Ovary (tissue), 9 donors: ENCODE data around the gene PDSS2. TPM values are rescaled to one million over a fixed set of nuclear protein-coding genes. Genes with fewer than 3 reads are reported as not detected.

Experiments
- DNase-seq, 5 donors: peaks; one replicate each; pipeline ENCODE4 v3.0.0-alpha.2; 2019 to 2020
- H3K27ac ChIP-seq, 2 donors: fragments of 200-600 bp; one replicate each; pipeline versions ENCODE4 v1.5.1 to v1.8.0; 2019 to 2022
- H3K27me3 ChIP-seq: fragments of 200-600 bp; one replicate; pipeline ENCODE4 v1.8.0; 2022
- H3K36me3 ChIP-seq: fragments of 200-600 bp; sonication (generic); one replicate; pipeline ENCODE4 v1.5.1; 2019
- H3K4me1 ChIP-seq: one replicate; pipeline ENCODE4 v1.8.1; 2013; ENCODE audit warnings: mild to moderate bottlenecking, moderate library complexity; ENCODE audit not compliant: insufficient read depth
- H3K4me3 ChIP-seq: fragments of 200-600 bp; sonication (generic); one replicate; pipeline ENCODE4 v1.5.1; 2017
- H3K9me3 ChIP-seq, 2 donors: fragments of 200-600 bp in 1 of 2; sonication (generic) in 1 of 2; one replicate each; pipeline versions ENCODE4 v1.5.1 to v1.8.1; 2013 to 2019; ENCODE audit warnings: mild to moderate bottlenecking in 1 of 2, moderate library complexity in 1 of 2
- CTCF ChIP-seq, 3 donors: fragments of 450-650 bp in 2 of 3; fragments of 200-600 bp in 1 of 3; IDR thresholded peaks; one replicate each; pipeline versions ENCODE4 v1.5.1 to v1.8.0; 2016 to 2022; ENCODE audit warnings: antibody characterized with exemption in 3 of 3, mild to moderate bottlenecking in 1 of 3
- EP300 ChIP-seq: sonication (generic); formaldehyde crosslinking; IDR thresholded peaks from one replicate; pipeline ENCODE4 v1.6.1; 2017; ENCODE audit warnings: antibody characterized with exemption
- POLR2A ChIP-seq: fragments of 450-650 bp; IDR thresholded peaks from one replicate; pipeline ENCODE4 v1.6.1; 2017; ENCODE audit warnings: antibody characterized with exemption, mild to moderate bottlenecking, moderate library complexity
- WGBS, 3 donors: extraction: QIAGEN DNeasy Blood & Tissue Kit in 1 of 3; methylation state at CpG; one replicate each; pipeline versions ENCODE4 v1.1.5 to v1.1.7; 2013 to 2017; 5-methylcytosine and 5-hydroxymethylcytosine counted together
- intact Hi-C, 4 donors: fragments of 100-400 bp; cut with DNase I; formaldehyde crosslinking; loops; one replicate each; pipeline versions ENCODE4 v1.11.0 to v1.15.1; 2022 to 2023
- polyA plus RNA-seq, 2 donors: library from polyadenylated mRNA; stranded (reverse); fragments of 200-250 nt in 1 of 2; fragments of 350-450 nt in 1 of 2; fragmentation: Illumina TruSeq in 1 of 2; extraction: RNeasy Lipid Tissue Mini Kit (QIAGEN cat#74804) in 1 of 2; gene quantifications; one replicate each; pipeline ENCODE4 v1.2.3, GENCODE V29; 2013 to 2014
- total RNA-seq, 7 donors: library from RNA; depleted of rRNA in 2 of 7; stranded (reverse); fragments of >200 nt in 2 of 7; fragmentation: NEBNext Ultra II Directional in 3 of 7; extraction: Animal tissue kit (Norgen Biotek cat#: 25700) in 3 of 7; gene quantifications; one replicate each; pipeline versions ENCODE4 v1.1.0 to v1.2.4, GENCODE V29; 2016 to 2023
- donor health status: DM: no; HTN: no; CAD: no; lungs with moderate emphysema.
- donor health status: DM: no; HTN: no; CAD: no.
- donor health status: Bipolar disorder and iron deficiency.
- donor health status: DM: yes; HTN: yes; CAD: no.
- donor health status: DM: no; HTN: no; CAD: no.
- donor health status: DM: yes; HTN: yes; CAD: no.

The PDSS2 gene
- total and polyA plus RNA-seq, 9 donors: 8.2 to 17.5 (median 12.0) TPM

- no peaks in the 10 kb centered on the region for H3K36me3 ChIP-seq
- no peak for DNase-seq
- H3K27me3 ChIP-seq: no peaks in the 10 kb centered on the region
- no peak for TF ChIP-seq POLR2A
- no peak for TF ChIP-seq CTCF (IDR thresholded peaks at IDR 0.05)
- no peak for TF ChIP-seq EP300
- 41 to 63% (median 47%) methylated on average over 2 of the region's 2 CpGs for whole genome bisulfite sequencing, 3 donors
- H3K9me3 ChIP-seq: no peaks in the 10 kb centered on the region
- intact Hi-C loops: no loop called here
- H3K4me1 ChIP-seq: peaks cover 2% of the 10 kb centered on the region
- H3K4me3 ChIP-seq: no peak overlapping the region
- no peak overlapping the region for H3K27ac ChIP-seq
Measured at GRCh38 chr6:107235007-107235406, 224.4 kb downstream of the PDSS2 start.

- Histone ChIP-seq H3K36me3 (no peaks in the 10 kb centered on the region), H3K4me3 (no peak overlapping the region), H3K9me3 (no peaks in the 10 kb centered on the region), H3K27ac (no peak overlapping the region), H3K4me1 (peaks cover 2% of the 10 kb centered on the region), H3K27me3 (no peaks in the 10 kb centered on the region)
- DNase-seq: no peak
- WGBS, 3 donors: 94 to 95% (median 94%) methylated on average over 3 of the region's 3 CpGs
- intact Hi-C loops: no loop called here
- TF ChIP-seq CTCF (IDR thresholded peaks at IDR 0.05) (no peak), POLR2A (no peak), EP300 (no peak)
Measured at GRCh38 chr6:107231243-107231642, 228.1 kb downstream of the PDSS2 start.

- Histone ChIP-seq H3K9me3 (no peaks in the 10 kb centered on the region), H3K4me3 (no peak overlapping the region), H3K27me3 (no peaks in the 10 kb centered on the region), H3K4me1 (peaks cover 2% of the 10 kb centered on the region), H3K36me3 (no peaks in the 10 kb centered on the region), H3K27ac (no peak overlapping the region)
- WGBS, 3 donors: 82 to 88% (median 86%) methylated on average over 1 of the region's 1 CpG
- TF ChIP-seq CTCF (IDR thresholded peaks at IDR 0.05): no peak
- no peak for TF ChIP-seq EP300
- TF ChIP-seq POLR2A: no peak
- intact Hi-C loops: no loop called here
- no peak for DNase-seq
Measured at GRCh38 chr6:107230448-107230847, 228.9 kb downstream of the PDSS2 start.

DNA sequence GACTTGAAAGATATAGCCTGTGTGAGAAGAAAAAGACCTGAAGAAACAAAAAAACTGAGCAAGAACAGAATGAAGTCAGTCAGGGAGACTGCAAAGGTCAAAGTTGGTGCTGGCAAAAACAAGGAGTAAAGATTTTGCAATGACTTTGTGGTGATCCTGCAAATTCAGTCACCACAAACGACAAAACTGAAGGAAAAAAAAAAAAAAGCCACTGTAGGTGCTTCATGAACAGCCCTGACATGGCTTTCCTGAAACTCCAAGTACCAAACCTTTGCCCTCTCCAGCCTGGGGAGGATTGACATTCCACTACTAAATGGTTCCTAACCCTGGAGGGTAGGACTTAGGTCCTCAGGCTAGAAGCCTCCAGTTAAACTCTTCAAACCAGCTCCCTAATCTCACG, 229.3 kb downstream of the PDSS2 start:
- H3K27me3 ChIP-seq: no peaks in the 10 kb centered on the region
- no peaks in the 10 kb centered on the region for H3K9me3 ChIP-seq
- no peak overlapping the region for H3K27ac ChIP-seq
- intact Hi-C loops: no loop called here
- peaks cover 1% of the 10 kb centered on the region for H3K4me1 ChIP-seq
- DNase-seq: no peak
- H3K36me3 ChIP-seq: no peaks in the 10 kb centered on the region
- WGBS, 3 donors: 63 to 94% (median 71%) methylated on average over 2 of the region's 2 CpGs
- TF ChIP-seq CTCF (IDR thresholded peaks at IDR 0.05): no peak
- no peak for TF ChIP-seq EP300
- no peak for TF ChIP-seq POLR2A
- H3K4me3 ChIP-seq: no peak overlapping the region

GRCh38 chr6:107228754-107229153, 230.6 kb downstream of the PDSS2 start:
- Histone ChIP-seq H3K9me3 (no peaks in the 10 kb centered on the region), H3K36me3 (no peaks in the 10 kb centered on the region), H3K4me3 (no peak overlapping the region), H3K27ac (no peak overlapping the region), H3K4me1 (no peaks in the 10 kb centered on the region), H3K27me3 (no peaks in the 10 kb centered on the region)
- no peak for DNase-seq
- TF ChIP-seq POLR2A (no peak), CTCF (IDR thresholded peaks at IDR 0.05) (no peak), EP300 (no peak)
- 81 to 100% (median 89%) methylated on average over 1 of the region's 1 CpG for WGBS, 3 donors
- intact Hi-C loops: no loop called here
